K562 (cell line): ENCODE results near the gene GMPR. TPM values are rescaled to one million over a fixed set of nuclear protein-coding genes. Genes with fewer than 3 reads are reported as not detected.

Experiments
- ATAC-seq: fragments of 200-7000 bp; cut with Tn5 transposase; 3 replicates; pipeline ENCODE4 v1.9.1; 2020; ENCODE audit warnings: moderate library complexity
- BruUV-seq: library from RNA; stranded (reverse); fragments of 400-500 nt; replicated peaks from 2 replicates; lab custom pipeline; 2021; lab: Mats Ljungman, UMichigan
- CTCF ChIA-PET: fragments of 300-600 bp; formaldehyde crosslinking; extraction: SDS; loops from one replicate; lab custom pipeline; 2021; ENCODE audit warnings: low intra/inter-chr PET ratio; lab: Yijun Ruan, JAX
- POLR2A ChIA-PET: fragments of 300-600, 350-650 bp; sonication (Branson Sonifier 250); formaldehyde crosslinking; extraction: SDS; loops from one replicate; lab custom pipeline; 2021; ENCODE audit warnings: antibody characterized with exemption, inconsistent platforms; lab: Yijun Ruan, JAX
- DNase-seq, 4 experiments: peaks; one replicate each; pipeline versions ENCODE4 v3.0.0 to v3.0.0-alpha.2; 2011 to 2018; ENCODE audit warnings: low spot score in 3 of 4, mixed read lengths in 3 of 4; ENCODE audit errors: extremely low read depth in 1 of 4
- FAIRE-seq: peaks from 2 replicates; lab custom pipeline; 2011; peaks lifted over from hg19 to GRCh38; lab: Jason Lieb, UNC
- H2AFZ ChIP-seq: 2 replicates; pipeline ENCODE4 v1.6.0; 2011; ENCODE audit warnings: low read depth, low read length, control low read depth, inconsistent platforms
- H3K27ac ChIP-seq: fragments of 200-600 bp; 3 replicates; pipeline ENCODE4 v1.8.0; 2011; ENCODE audit warnings: low read depth, mild to moderate bottlenecking, control low read depth, inconsistent platforms, low read length, moderate library complexity, mixed read lengths; ENCODE audit errors: extremely low read depth
- H3K27me3 ChIP-seq, 2 experiments: fragments of 300-600 bp in 1 of 2; 2 replicates in 1 of 2; 3 replicates in 1 of 2; pipeline versions ENCODE4 v1.6.0 to v1.8.0; 2011; ENCODE audit warnings: inconsistent platforms in 2 of 2, low read length in 2 of 2, mild to moderate bottlenecking in 1 of 2, mixed read lengths in 1 of 2, moderate library complexity in 1 of 2; ENCODE audit not compliant: control insufficient read depth in 2 of 2, insufficient read depth in 2 of 2
- H3K36me3 ChIP-seq: fragments of 300-600 bp; 3 replicates; pipeline ENCODE4 v1.8.0; 2011; ENCODE audit warnings: mild to moderate bottlenecking, low read length, inconsistent platforms; ENCODE audit not compliant: control insufficient read depth, insufficient read depth
- H3K4me1 ChIP-seq, 2 experiments: fragments of 200-600 bp in 1 of 2; replicated peaks in 1 of 2; 2 replicates in 1 of 2; 3 replicates in 1 of 2; pipeline versions ENCODE4 v1.5.1 to v1.8.0; 2011; ENCODE audit warnings: inconsistent platforms in 2 of 2, low read length in 2 of 2, mild to moderate bottlenecking in 1 of 2, mixed read lengths in 1 of 2, moderate library complexity in 1 of 2; ENCODE audit not compliant: control insufficient read depth in 2 of 2, insufficient read depth in 2 of 2
- H3K4me2 ChIP-seq: 2 replicates; pipeline ENCODE4 v1.6.1; 2011; ENCODE audit warnings: low read length, control low read depth, inconsistent platforms, mixed read lengths; ENCODE audit not compliant: insufficient read depth
- H3K4me3 ChIP-seq: fragments of 200-600 bp; sonication (generic), shearing (Covaris generic); 2 replicates; pipeline ENCODE4 v1.5.1; 2016; ENCODE audit warnings: control low read depth, inconsistent platforms
- H3K79me2 ChIP-seq: fragments of 200-600 bp; 3 replicates; pipeline ENCODE4 v1.8.0; 2011; ENCODE audit warnings: low read length, inconsistent platforms; ENCODE audit not compliant: control insufficient read depth, insufficient read depth
- H3K9ac ChIP-seq, 2 experiments: 2 replicates each; pipeline versions ENCODE4 v1.6.0 to v1.6.1; 2011; ENCODE audit warnings: low read depth in 2 of 2, low read length in 2 of 2, control low read depth in 1 of 2, inconsistent platforms in 1 of 2, mild to moderate bottlenecking in 1 of 2, mixed read lengths in 1 of 2; ENCODE audit not compliant: insufficient read depth in 1 of 2
- H3K9me1 ChIP-seq: one replicate; pipeline ENCODE4 v1.6.0; 2011; ENCODE audit warnings: inconsistent platforms, mild to moderate bottlenecking, low read length, moderate library complexity; ENCODE audit not compliant: control insufficient read depth, insufficient read depth
- H3K9me3 ChIP-seq: replicated peaks from 2 replicates; pipeline ENCODE4 v1.5.1; 2011; ENCODE audit warnings: low read depth, low read length, inconsistent platforms; ENCODE audit not compliant: control insufficient read depth, insufficient read depth
- H4K20me1 ChIP-seq: replicated peaks from 2 replicates; pipeline ENCODE4 v1.6.1; 2011; ENCODE audit warnings: low read length, inconsistent platforms, mixed read lengths; ENCODE audit not compliant: control insufficient read depth, insufficient read depth
- DPF2 ChIP-seq: fragments of 450-650 bp; IDR thresholded peaks from 2 replicates; pipeline ENCODE4 v1.6.1; 2016
- NCOA6 ChIP-seq: fragments of 450-650 bp; IDR thresholded peaks from 2 replicates; pipeline ENCODE4 v1.6.1; 2017; ENCODE audit warnings: mild to moderate bottlenecking
- SLC30A9 ChIP-seq: fragments of 250-450 bp; sonication (Bioruptor Pico); IDR thresholded peaks from 2 replicates; pipeline ENCODE4 v1.8.0; 2022; ENCODE audit warnings: mild to moderate bottlenecking, moderate library complexity
- TFAP4 ChIP-seq: sonication (generic); formaldehyde crosslinking; IDR thresholded peaks from 2 replicates; pipeline ENCODE4 v1.8.0; 2022; ENCODE audit warnings: missing genetic modification reagents, mild to moderate bottlenecking, moderate library complexity, borderline replicate concordance
- ZBTB17 ChIP-seq: fragments of 450-650 bp; formaldehyde crosslinking; IDR thresholded peaks from 2 replicates; pipeline ENCODE4 v1.4.0; 2020; ENCODE audit warnings: mild to moderate bottlenecking
- WGBS: fragments of 100-300 bp; shearing (Covaris generic); methylation state at CpG from one replicate; pipeline ENCODE4 v1.1.6; 2016; ENCODE audit warnings: low coverage, mixed read lengths; ENCODE audit not compliant: insufficient coverage; ENCODE audit errors: missing lambda C conversion rate; 5-methylcytosine and 5-hydroxymethylcytosine counted together
- in situ Hi-C: fragments of 300-500 bp; cut with MboI; formaldehyde crosslinking; loops from 4 replicates; pipeline ENCODE4 v1.15.0; 2018; ENCODE audit warnings: inconsistent platforms, mixed read lengths
- intact Hi-C: fragments of 100-400 bp; cut with micrococcal nuclease; formaldehyde crosslinking; loops from 2 replicates; pipeline ENCODE4 v1.14.2; 2022
- polyA plus RNA-seq, 8 experiments: library from polyadenylated mRNA; depleted of rRNA in 4 of 8; stranded (reverse) in 5 of 8; unstranded in 3 of 8; fragments of >200 nt; fragmentation: Nextera tagmentation in 2 of 8; fragmentation: Illumina TruSeq in 1 of 8; extraction: Ambion mirVana in 2 of 8; extraction: Trizol in 1 of 8; gene quantifications; 2 replicates each; pipeline versions ENCODE4 v1.2.1 to v1.2.3, GENCODE V29; 2011 to 2014; ENCODE audit warnings: inconsistent platforms in 1 of 8, missing spikeins in 1 of 8
- total RNA-seq, 7 experiments: library from RNA; depleted of rRNA in 6 of 7; stranded (reverse); fragments of >200 nt in 6 of 7; fragmentation: Illumina TruSeq in 2 of 7; extraction: Trizol in 2 of 7; gene quantifications; 2 replicates each; pipeline versions ENCODE4 v1.2.1 to v1.2.3, GENCODE V29; 2011 to 2021; ENCODE audit warnings: low replicate concordance in 1 of 7
- TF ChIP-seq, protein P1 (sequence below), 2 experiments: fragments of 450-650 bp in 1 of 2; sonication (generic) in 1 of 2; formaldehyde crosslinking in 1 of 2; IDR thresholded peaks; 2 replicates each; pipeline versions ENCODE4 v1.7.1 to v1.9.0; 2016 to 2022; ENCODE audit warnings: inconsistent platforms in 1 of 2, mild to moderate bottlenecking in 1 of 2, missing genetic modification reagents in 1 of 2
- TF ChIP-seq, protein P2 (sequence below): fragments of 450-650 bp; IDR thresholded peaks from 2 replicates; pipeline ENCODE4 v1.6.1; 2016; ENCODE audit warnings: mild to moderate bottlenecking

Gene GMPR
- total and polyA plus RNA-seq, 9 of the 15 experiments (the other 6 are each of a cell fraction or from before 2014, with no cell fraction given), result 34.6 to 83.7 (median 49.8) TPM

- peaks cover 48 to 55% of the 10 kb centered on the region in 2 experiments for H3K4me1 ChIP-seq
- intact Hi-C loops (no loop called here), in situ Hi-C loops (no loop called here)
- 27% methylated on average over 12 of the region's 12 CpGs for WGBS
- H3K9me3 ChIP-seq, result no peaks in the 10 kb centered on the region
- peaks cover 76% of the 10 kb centered on the region for H3K79me2 ChIP-seq
- no peaks in the 10 kb centered on the region for H3K9me1 ChIP-seq
- peak overlapping the region; percentile 91 for H3K4me2 ChIP-seq
- peak overlapping the region; percentile 58; the same call in 1 of the 2 replicates for H3K4me3 ChIP-seq
- ATAC-seq (peak; percentile 13), FAIRE-seq (peak; percentile 74), DNase-seq (peak in 2 of 4 experiments; percentile 53 to 66)
- CTCF ChIA-PET, result interaction anchor here (0.7 kb wide), 1 partner anchor 537 kb away, joined by 3 read pairs; no protein-coding TSS in a partner anchor
- no TSS peak for BruUV-seq
- POLR2A ChIA-PET, result interaction anchor here (0.7 to 7.5 kb wide), 10 partner anchors 11 to 41 kb away, joined by 3 to 116 read pairs (median 6); no protein-coding TSS in a partner anchor
- 0 out of 2 replicates have a peak, but pooled peaks cover 7% of the 10 kb centered on the region for H4K20me1 ChIP-seq
- H3K27me3 ChIP-seq, result no peaks in the 10 kb centered on the region
- H2AFZ ChIP-seq, result no peak overlapping the region
- peaks cover 25% of the 10 kb centered on the region for H3K36me3 ChIP-seq
- H3K27ac ChIP-seq, result peak overlapping the region; percentile 1; the same call in 1 of the 3 replicates
- peak overlapping the region in 1 of 2 experiments; percentile 79; a peak in 3 of 4 replicates for H3K9ac ChIP-seq
- TF ChIP-seq, protein P1, sequence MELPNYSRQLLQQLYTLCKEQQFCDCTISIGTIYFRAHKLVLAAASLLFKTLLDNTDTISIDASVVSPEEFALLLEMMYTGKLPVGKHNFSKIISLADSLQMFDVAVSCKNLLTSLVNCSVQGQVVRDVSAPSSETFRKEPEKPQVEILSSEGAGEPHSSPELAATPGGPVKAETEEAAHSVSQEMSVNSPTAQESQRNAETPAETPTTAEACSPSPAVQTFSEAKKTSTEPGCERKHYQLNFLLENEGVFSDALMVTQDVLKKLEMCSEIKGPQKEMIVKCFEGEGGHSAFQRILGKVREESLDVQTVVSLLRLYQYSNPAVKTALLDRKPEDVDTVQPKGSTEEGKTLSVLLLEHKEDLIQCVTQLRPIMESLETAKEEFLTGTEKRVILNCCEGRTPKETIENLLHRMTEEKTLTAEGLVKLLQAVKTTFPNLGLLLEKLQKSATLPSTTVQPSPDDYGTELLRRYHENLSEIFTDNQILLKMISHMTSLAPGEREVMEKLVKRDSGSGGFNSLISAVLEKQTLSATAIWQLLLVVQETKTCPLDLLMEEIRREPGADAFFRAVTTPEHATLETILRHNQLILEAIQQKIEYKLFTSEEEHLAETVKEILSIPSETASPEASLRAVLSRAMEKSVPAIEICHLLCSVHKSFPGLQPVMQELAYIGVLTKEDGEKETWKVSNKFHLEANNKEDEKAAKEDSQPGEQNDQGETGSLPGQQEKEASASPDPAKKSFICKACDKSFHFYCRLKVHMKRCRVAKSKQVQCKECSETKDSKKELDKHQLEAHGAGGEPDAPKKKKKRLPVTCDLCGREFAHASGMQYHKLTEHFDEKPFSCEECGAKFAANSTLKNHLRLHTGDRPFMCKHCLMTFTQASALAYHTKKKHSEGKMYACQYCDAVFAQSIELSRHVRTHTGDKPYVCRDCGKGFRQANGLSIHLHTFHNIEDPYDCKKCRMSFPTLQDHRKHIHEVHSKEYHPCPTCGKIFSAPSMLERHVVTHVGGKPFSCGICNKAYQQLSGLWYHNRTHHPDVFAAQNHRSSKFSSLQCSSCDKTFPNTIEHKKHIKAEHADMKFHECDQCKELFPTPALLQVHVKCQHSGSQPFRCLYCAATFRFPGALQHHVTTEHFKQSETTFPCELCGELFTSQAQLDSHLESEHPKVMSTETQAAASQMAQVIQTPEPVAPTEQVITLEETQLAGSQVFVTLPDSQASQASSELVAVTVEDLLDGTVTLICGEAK (IDR thresholded peaks at IDR 0.05), result 0 out of 2 replicates have a peak, but pooled peaks have one; percentile 16
- TF ChIP-seq, protein P1 (CRISPR knock-in tag; IDR thresholded peaks at IDR 0.05), result no peak
- no peak for TF ChIP-seq DPF2
- TF ChIP-seq SLC30A9, result no peak
- no peak for TF ChIP-seq NCOA6
- peak; percentile 63; the same call in 1 of the 2 replicates for TF ChIP-seq ZBTB17 (CRISPR knock-in tag)
- TF ChIP-seq, protein P2, sequence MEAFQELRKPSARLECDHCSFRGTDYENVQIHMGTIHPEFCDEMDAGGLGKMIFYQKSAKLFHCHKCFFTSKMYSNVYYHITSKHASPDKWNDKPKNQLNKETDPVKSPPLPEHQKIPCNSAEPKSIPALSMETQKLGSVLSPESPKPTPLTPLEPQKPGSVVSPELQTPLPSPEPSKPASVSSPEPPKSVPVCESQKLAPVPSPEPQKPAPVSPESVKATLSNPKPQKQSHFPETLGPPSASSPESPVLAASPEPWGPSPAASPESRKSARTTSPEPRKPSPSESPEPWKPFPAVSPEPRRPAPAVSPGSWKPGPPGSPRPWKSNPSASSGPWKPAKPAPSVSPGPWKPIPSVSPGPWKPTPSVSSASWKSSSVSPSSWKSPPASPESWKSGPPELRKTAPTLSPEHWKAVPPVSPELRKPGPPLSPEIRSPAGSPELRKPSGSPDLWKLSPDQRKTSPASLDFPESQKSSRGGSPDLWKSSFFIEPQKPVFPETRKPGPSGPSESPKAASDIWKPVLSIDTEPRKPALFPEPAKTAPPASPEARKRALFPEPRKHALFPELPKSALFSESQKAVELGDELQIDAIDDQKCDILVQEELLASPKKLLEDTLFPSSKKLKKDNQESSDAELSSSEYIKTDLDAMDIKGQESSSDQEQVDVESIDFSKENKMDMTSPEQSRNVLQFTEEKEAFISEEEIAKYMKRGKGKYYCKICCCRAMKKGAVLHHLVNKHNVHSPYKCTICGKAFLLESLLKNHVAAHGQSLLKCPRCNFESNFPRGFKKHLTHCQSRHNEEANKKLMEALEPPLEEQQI, result no peak
- TF ChIP-seq TFAP4 (CRISPR knock-in tag), result peak; percentile 33; the same call in 1 of the 2 replicates
These were observed 2.4 kb downstream of the GMPR start for GRCh38 chr6:16240589-16241320.
